Activated CD4-positive, alpha-beta T cell treated with anti-CD3 and anti-CD28 coated beads, Interleukin-2, amount 50 U/mL, for 1 hour (primary cell): ENCODE data around the gene KPRP.

Experiments used
- DNase-seq: peaks from one replicate; pipeline ENCODE4 v3.0.0-alpha.2; 2020

The KPRP gene, protein sequence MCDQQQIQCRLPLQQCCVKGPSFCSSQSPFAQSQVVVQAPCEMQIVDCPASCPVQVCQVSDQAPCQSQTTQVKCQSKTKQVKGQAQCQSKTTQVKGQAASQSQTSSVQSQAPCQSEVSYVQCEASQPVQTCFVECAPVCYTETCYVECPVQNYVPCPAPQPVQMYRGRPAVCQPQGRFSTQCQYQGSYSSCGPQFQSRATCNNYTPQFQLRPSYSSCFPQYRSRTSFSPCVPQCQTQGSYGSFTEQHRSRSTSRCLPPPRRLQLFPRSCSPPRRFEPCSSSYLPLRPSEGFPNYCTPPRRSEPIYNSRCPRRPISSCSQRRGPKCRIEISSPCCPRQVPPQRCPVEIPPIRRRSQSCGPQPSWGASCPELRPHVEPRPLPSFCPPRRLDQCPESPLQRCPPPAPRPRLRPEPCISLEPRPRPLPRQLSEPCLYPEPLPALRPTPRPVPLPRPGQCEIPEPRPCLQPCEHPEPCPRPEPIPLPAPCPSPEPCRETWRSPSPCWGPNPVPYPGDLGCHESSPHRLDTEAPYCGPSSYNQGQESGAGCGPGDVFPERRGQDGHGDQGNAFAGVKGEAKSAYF

DNA sequence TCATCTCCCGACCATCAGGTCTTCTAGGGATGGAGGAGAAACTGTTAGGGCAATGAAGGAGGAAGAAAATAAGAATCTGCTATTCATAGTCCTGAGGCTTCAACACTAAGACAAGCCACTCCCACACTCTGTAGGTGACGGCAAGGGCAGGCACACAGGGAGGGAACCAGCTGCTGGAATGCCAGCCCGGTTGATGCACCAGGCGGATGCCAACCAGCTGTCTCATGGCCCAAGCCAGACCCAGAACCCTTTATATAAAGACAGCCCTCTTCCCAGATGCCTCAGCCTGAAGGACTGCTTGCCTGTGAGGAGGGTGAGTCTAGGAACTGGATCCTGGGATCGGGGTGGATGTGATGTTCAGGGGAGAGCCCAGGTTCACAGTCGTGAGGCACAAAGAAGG lies at the start of gene KPRP:
TSS of gene KPRP (plus strand) at position 279 of the 400 bp plus-strand sequence. CDS start 1,564 bp downstream, outside the sequence.
- DNase-seq: no peak

DNA sequence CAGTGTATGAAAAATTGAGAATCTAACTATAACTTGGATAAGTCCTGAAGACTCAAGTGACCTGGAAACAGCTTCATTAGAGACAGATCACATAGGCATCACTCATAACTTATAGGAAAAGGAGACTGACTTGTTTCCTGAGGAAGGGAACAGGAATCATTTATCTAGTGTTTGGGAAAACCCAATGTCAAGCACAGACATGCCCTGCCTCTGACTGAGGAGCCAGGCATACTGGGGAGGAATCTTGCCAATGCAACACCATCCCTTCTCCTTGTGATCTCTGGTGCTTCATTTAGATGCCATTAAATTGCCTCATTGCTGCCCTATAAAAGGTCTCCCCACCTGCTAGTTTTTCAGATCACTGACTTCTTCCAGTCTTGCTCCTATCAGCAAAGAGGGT lies 39.6 kb upstream of the KPRP start:
- no peak for DNase-seq

DNA sequence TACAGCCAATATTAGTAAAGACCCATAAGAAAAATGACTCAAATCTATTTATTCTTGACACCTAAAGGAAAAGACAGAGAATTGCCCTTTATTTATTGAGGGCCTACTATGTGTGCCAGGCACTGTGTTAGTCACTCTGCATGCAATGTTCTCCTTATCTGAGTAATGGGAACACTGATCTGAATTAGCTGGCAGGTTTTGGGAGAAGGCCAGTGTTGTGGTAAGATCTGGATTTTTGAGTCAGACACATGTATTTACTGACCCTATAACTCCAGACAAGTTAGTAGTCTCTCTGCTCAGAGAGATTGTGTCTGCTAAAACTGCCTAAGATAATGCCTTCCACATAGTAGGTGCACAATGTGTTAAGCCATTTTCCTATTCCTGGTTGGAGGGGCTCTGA lies 32.6 kb upstream of the KPRP start:
- DNase-seq: no peak

DNA sequence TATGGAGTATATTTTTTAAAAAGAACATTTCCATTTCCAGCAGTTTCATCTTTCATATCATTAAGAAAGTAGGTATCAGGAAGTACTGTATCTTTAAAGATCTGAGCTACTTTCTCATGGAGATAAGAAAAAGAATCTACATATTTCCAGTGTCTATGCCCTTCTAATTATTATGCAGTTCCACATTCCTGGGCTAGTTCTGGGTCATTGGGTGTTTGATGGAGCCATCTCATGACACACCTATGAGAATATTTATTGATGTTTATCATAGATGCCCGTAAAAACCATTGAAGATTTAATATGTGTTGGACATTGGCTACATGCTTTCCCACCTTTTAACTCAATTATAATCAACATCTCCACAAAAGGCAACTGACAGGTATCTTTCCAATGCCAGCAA lies 28.8 kb upstream of the KPRP start:
- no peak for DNase-seq

DNA sequence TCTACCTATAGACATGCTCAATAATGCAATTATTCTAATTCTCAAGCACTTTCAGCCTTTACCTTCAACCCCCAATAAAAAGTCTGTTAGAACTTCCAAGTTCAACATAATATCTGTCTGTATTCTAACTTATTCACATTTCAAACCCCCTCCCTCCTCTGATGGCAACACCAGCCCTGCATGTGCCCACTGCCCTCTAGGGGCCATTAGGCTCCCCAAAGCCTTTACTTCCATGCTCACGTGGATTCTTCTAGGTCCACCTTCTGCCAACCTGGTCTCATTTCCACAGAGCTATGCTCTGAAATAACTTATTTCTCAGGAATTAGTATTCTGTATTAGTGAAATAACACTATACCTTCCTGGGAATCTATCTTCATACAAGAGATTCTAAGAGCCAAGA lies 22.2 kb upstream of the KPRP start:
- DNase-seq: no peak

DNA sequence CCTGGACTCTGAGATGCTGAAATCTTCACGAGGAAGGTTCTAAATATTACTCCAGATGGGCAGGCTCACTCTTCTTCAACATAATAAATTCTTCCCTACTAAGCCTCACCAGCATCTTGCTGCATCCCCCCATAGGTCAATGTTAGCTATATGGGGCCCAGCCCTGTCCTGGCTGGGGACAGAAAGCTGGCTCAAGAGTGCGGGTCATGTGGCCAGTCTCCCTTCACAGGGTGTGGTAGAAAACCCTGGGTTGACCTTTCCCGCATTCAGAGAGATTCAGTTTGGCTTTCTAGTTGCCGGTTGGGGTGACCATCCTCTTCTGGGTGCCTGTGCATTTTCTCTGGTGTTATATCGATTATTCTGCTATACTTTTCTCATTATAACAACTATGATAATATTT lies 19.8 kb upstream of the KPRP start:
- no peak for DNase-seq

DNA sequence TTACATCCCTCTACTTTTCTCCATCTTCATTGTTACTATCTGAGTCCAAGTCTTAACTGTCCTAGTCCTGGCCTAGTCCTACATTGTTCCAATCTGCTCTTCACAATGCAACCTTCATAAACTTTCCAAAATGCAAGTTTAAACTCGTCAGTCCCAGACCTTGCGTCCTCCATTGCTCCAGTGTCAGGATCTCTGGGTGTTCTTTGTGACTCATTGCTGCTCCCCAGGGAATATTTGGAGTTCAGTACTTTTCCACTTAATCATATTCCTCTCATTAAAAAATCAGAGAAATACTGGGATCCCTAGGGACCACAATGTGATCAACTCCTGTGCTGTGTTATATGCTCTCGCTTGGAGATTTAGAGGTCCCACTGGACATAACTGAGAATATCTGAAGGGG lies 18.0 kb upstream of the KPRP start:
- no peak for DNase-seq

DNA sequence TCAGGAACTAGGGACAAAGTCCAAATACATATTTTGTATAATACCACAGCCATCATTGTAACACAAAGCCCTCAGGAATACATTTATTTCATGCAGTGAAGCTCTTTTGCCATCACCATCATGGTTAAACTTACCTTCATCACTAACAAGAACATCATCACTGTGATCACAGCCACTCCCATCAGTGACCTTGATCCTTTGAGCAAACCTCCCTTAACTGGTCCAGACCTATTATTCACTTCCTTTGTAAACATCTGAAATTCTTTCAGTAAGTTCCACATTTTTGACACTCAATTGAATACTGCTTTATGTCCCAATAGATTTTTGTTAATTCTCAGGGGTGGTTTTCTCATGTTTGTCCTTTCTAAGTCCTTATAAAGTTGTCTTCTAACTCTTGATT lies 16.2 kb upstream of the KPRP start:
- DNase-seq: no peak

DNA sequence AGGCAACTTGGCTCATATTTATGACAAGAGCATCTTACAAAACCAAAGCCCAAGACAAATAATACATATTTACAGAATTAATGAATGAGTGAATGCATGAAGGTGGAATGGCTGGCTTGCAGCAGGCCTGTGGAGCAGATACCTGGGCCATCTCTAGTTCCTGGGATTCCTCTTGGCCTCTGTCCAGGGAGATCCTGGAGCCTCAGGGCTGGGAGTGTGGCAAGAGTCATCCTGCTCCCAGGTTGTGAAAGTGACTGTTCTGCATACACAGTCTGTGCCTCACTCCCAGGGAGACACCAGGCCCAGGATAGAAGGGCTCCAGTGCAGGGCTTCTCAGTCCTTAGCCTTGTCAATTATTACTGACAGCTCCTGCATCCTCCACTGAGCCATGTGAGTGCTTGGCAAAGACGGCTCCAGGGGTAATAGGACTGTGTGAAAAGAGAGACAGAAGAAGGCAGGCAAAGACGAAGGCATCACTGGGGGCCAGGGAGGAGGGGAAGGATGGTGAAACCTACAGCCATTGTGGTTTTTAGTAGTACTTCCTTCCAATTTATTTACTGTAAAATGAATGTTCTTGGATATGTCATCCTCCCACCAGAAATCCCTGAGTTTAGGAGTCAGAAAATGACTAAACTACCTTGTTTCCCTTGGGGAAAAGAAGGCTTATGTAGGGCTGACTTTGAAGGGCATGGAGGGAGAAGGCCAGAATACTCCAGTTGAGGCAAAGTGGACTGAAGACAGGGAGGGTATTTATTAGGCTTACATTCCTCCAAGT lies 14.3 kb upstream of the KPRP start:
- no peak for DNase-seq

DNA sequence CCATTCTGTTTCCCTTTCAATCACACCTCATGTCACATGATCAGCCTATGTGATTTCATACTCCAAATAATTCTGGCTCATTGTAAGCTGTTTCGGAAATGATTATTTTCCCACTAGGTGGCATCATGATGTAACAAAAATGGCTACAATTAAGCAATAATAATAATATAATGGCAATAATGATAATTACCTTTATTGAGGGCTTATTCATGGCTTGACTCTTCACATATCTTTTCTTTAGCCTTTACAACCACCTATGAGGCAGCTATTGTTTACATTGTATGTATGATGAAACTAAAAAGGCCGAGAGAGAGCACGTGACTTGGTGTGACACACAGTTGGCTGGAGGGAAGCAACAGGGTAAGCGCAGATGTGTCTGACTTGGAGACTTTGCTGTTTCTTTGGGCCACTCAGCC lies 12.5 kb upstream of the KPRP start:
- DNase-seq: no peak

DNA sequence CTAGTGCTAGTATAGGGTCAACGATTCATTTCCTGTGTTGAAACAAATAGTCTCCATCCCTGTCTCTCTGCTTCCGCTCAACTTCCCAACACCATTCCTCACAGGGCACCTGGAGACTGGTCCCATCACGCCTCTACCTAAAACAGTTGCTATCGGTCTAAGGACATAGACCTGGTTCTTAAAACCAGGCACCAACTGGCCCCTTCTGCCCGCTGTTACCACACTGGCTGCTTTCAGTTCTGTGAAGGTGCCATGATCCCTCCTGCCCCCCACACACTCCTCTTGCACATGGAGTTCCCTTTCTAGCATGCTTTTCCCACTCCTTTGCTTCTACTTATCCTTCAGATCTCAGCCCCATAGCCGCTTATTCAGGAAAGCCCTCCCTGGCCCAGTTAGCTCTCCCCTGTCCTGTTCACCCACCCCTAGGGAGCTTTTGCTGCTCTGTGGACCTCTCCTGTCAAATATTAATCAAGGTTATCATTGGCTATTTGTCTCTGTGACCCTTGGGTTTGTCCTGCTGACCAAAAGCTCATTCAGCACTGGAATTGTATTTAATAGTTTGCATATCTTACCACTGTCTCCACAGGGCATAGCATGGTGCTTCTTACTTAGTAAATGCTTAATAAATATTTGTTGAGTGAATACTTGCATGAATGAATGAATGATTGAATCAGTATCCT lies 11.9 kb upstream of the KPRP start:
- DNase-seq: no peak

DNA sequence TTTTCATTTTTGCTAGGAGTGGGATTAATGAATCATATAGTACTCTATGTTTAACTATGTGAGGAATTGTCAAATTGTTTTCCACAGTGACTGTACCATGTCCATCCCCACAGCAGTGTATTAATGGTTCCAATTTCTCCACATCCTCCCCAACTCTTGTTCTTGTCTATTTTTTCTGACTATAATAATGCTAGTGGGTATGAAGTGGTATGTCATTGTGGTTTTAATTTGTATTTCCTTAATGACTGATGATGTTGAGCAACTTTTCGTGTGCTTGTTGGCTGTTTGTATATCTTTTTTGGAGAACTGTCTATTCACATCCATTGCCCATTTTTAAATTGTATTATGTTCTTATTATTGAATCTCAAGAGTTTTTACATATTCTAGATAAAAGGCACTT lies 10.0 kb upstream of the KPRP start:
- DNase-seq: no peak

DNA sequence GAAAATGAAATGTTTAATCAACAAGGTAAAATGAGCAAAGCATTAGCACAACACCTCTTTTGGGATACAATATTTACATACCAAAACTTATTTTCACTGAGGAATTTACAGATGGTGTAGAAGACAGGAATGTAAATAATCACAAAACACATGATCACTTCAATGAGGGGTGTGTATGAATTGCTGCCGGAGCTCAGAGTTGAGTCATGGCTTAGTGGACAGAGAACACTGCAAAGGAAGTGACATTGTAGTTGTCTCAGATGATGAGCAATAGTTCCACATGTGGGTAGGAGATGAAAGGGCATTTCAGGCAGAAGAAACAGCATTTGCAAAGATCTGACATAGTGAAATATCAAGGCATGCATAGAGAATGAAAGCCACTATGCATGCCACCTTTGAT lies 5.6 kb upstream of the KPRP start:
- no peak for DNase-seq

DNA sequence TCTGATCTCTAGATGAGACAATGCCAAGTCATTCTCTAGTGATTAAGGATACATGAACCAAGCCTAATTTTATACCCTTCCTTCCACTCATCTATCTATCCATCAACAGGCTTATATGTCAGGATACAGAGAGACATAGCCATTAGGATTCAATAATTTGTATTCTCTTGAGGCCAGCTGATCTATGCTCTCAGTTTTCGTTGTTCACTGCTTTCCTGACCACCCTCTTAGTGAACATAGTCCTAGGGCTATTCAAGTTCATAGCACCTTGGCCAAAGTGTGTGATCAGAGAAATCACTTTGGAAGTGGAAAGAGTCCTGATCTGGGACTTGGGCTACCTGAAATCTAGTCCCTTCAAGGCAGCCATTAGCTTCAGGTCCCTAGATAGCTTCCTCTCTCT lies 4.2 kb upstream of the KPRP start:
- DNase-seq: no peak

DNA sequence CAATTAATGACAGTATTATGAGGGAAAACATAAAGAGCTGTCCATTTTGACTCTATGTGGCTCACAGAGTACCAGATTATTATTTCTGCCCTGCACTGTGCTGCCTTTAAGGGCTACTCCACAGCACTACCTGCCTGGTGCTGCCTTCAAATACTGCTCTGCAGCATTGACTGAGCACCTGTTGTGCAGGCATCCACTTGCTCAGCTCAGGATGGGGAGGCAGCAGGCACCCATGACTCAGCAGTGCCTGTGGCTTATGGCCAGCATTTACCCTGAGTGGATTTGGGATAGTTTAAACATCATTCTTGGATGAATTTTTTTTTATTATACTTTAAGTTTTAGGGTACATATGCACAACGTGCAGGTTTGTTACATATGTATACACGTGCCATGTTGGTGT lies 953 bp upstream of the KPRP start:
- DNase-seq: no peak

DNA sequence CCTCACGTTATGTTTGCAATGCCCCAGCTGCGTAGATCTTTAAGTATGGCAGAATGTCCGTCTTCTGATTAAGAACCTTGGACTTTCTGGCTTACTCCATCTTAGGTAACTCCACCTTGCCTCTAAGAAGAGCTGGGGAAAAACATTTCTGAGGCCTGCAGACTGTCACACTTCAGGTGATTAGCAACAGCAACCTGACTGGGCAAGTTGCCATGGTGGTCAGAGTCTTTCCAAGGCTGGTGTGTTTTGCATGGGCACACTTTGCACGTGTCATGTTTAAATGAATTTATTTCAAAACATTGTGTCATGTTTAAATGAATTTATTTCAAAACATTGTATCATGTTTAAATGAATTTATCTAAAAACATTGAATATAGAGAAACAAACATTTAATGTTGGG lies 811 bp downstream of the KPRP start:
- no peak for DNase-seq

DNA sequence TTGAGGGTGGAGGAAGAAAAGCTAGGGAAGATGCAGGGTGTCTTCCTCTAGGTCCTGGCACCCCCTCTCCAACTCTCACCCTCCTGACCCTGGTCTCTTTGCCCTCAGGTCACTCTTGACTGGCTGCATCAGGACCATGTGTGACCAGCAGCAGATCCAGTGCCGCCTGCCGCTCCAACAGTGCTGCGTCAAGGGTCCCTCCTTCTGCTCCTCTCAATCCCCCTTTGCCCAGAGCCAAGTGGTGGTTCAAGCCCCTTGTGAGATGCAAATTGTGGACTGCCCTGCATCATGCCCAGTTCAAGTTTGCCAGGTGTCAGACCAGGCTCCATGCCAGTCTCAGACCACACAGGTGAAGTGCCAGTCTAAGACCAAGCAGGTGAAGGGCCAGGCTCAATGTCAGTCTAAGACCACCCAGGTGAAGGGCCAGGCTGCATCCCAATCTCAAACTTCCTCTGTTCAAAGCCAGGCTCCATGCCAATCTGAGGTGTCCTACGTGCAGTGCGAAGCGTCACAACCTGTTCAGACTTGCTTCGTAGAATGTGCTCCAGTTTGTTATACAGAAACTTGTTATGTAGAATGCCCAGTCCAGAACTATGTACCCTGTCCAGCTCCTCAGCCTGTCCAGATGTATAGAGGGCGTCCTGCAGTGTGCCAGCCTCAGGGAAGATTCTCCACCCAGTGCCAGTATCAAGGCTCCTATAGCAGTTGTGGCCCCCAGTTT lies 1.8 kb downstream of the KPRP start:
- no peak for DNase-seq

DNA sequence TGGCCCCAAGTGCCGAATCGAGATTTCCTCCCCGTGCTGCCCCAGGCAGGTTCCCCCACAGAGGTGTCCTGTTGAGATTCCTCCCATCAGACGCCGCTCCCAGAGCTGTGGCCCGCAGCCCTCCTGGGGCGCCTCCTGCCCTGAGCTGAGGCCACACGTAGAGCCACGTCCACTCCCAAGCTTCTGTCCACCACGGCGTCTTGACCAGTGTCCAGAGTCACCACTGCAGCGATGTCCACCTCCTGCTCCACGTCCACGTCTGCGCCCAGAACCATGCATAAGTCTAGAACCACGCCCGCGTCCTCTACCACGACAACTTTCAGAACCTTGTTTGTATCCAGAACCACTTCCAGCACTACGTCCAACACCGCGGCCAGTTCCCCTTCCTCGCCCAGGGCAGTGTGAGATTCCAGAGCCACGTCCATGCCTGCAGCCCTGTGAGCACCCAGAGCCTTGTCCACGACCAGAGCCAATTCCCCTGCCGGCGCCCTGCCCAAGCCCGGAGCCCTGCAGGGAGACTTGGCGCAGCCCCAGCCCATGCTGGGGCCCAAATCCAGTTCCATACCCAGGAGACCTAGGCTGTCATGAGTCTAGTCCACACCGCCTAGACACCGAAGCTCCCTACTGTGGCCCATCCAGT lies 2.8 kb downstream of the KPRP start:
- no peak for DNase-seq

DNA sequence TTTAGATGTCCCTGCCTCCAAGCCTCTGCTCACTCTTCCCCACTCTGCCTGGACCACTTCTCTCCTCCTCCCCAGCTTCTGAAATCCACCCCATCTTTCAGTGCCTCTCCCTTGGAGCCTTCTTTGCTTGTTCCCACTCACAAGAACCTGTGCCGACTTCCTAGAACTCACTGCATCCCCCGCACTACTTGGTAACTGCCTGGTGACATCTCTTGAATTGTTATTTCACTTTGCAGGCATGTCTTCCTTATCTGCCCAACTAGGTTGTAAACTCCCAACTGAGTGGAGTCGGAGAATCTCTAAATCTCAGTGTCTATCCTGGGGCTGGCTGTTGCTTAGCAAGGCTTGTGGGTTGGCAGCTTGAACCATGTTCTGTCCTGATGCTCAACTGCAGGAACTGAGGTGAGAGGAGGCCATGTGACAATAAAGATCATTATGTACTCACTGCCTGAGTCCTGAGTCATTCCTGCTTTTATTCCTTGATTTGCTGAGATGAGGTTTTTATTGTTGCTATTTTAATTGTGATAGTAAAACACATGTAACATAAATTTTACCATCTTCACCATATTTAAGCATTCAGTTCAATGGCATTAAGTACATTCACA lies 3.9 kb downstream of the KPRP start:
- DNase-seq: no peak

DNA sequence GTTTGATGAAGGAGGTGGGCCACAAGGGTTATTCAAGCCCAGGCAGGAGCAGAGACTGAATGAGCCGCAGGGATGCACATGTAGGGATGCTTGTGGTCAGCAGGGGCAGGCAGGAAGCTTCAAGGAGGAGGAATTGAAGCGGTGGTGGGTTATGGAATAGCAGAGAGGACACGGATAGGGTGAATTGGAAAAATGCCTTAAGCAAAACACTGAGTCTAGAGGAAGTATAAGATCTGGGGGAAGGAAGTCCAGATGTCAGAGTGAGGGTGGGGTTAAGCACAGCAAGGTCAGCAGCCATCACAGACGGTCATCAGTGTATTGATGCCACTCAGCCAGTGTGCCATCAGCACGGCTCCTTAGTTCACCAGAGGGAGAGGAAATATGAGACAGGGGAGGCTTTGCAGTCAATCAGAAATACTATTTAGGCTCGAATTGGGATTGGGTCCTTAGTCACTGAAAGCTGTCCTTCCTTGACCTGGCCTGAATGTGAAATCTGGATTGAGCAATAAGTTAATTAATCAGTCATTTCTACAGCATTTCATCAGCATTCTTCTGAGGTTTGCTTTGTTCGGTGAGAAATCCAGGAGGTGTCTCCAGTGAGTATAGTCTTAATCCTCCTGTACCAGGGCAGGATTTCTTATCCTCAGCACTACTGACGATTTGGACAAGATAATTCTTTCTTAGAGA lies 11.2 kb downstream of the KPRP start:
- DNase-seq: no peak

DNA sequence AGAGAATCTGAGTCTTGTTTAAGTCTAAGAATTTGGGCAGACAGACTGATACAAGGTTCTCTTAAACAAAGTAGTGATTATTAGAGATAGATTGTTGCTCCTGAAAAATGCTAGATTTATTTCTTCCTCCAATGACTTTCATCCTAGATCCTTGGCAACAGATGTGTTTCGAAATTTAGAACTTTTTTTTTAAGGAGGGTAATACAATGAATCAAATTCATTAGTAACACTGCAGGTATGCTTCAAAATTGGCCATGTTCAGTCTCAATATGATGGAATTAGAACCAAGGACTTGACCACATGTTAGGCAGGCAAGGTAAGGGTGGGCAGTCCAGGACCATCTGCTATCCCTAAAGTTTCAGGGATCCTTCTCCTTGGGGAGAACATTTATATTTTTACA lies 12.6 kb downstream of the KPRP start:
- DNase-seq: no peak
